GM19193 (cell line): Measurements from ENCODE around the gene EIF3K.

Experiments
- POLR2A ChIP-seq: IDR thresholded peaks from 4 replicates; pipeline ENCODE4 v1.6.1; 2011; ENCODE audit not compliant: insufficient read depth, insufficient read length; ENCODE audit errors: extremely low read depth

EIF3K gene

GRCh38 chr19:38670921-38671398, 52.0 kb downstream of the EIF3K start:
- no peak for TF ChIP-seq POLR2A

- no peak for TF ChIP-seq POLR2A
Observed at GRCh38 chr19:38671654-38672053, 52.7 kb downstream of the EIF3K start.

DNA sequence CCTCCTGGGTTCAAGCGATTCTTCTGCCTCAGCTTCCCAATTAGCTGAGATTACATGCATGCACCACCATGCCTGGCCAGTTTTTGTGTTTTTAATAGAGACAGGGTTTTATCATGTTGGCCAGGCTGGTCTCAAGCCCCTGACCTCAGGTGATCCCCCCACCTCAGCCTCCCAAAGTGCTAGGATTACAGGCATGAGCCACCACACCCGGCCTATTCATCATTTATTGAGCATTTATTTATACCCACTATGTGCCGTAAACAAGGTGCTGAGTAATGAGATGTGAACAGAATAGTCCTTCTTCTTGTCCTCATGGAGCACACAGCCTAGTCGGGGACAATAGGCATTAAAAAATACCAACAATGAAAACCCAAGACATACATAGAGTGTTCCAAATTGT, 54.0 kb downstream of the EIF3K start:
- no peak for TF ChIP-seq POLR2A

DNA sequence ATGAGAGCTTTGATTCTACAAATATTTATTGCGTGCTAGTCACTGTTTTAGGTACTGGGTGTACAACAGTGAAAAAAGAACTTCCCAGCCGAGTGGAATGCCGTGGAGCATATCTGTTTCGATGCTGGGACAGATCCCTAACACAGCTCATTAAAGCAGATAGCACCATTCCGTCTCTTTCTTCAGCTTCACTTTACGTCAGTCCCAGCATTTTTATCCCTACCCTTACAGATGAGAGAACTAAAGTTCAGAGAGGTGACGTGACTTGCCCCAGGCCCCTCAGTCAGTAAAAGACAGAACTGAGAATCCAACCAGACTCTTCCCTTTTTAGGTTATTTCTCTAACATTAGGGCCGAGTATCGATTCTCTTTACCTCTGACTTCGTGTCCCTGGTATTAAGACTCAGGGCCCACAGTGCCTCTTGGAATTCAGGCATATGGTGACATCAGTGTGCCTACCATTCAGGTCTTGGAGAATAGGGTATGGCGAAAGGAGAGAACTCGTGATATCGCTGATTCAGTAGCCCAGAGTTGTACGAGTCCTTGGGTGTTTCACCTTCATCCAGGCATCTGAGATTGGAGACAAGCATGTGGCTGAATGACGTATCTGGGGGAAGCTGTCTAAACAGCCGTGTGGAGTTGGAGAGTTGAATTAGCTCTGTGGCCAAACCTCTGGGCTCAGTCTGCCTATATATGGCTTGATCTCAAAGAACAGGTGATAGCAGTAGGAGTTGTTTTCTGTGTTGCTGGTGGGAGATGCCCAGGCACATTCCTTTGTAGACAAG, 55.6 kb downstream of the EIF3K start:
- no peak for TF ChIP-seq POLR2A

DNA sequence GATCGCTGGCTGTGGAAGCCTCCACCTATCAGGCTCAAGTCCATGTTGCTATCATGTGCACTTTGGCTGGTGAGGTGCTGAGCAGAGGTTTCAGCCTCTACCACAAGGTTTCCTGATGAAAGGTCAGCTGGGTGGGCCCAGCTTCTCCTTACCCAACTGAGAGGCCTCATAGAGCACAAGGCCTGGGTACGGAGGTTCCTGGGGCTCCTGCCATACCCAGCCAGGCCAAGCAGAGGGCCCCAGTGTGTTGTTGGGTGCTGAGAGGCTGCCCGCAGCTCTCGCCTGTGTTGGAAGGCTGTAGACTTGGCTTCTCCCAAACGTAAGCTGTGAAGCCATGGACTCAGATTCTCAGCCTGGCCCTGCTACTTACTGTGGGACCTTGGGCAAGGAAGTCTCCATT, 56.6 kb downstream of the EIF3K start:
- no peak for TF ChIP-seq POLR2A

DNA sequence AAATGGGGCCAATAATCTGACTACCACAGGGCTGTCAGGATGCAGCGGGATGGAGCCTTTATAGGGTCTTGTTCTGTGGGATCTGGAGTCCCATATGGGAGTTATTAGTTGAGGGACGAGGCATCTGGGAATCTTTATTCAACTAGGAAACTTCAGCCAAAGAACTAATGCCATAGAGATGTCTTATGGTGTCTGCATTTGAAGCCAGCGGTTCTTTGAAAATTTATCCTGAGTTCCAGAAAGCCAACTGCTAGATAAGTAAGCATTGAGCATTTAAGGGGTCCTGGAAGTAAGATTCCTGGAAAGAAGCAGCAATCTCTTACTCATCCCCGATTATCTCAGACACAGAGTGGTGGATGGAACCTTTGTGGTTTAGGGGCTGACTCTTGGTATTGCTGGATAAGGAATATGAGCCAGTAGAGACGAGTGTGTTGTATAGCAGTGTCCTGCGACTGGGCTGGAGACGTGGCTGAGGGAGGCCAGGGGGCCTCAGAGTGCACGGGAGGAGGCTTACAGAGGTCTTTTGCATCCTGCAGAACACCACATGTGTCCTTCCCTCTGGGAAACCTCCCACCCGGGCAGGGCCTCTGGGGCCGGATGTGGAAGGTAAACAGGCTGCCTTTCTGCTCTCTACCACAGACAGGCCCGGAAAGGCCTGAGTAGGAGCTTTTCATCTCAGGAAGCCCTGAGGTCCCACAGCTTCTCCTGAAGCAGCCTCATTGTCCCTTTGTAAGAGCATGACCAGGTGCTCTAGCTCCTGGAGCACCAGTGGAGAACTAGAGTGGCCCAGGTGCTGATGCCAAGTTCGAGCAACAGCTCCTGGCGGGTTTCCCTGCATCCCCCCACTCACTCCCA, 57.3 kb downstream of the EIF3K start:
- no peak for TF ChIP-seq POLR2A

DNA sequence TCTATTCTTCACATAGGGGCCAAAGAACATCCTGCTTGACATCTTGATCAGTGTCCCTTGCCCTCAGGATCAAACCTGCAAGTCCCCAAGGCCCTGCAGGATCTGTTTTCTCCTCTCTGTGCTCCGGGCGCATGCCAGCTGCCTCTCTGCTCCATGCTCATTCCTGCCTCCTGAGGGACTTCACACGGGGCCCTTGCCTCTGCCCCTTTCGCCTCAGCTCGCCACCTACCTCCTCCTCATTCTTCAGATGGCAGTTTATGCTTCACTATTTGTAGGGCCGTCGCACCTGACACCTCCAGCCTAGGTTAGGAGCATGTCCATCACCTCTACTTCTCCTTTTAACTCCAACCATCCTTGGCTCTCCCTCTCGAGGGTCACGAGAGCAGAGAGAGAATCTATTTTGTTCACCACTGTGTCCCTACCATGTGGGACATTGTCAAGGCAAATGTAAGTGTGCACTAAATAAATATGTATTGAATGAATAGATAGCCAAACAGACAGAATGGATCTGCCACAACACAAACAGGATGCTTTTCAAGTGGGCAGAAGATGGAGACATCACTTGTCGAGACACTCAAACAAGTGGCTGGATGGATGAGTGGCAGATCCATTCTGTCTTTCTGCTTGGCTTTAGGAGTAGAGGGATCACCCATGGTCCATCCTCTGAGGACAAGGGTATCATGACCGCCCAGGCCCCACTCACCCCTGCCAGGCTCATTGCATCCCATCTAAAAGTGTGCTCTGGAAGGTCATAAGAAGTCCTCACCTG, 58.1 kb downstream of the EIF3K start:
- TF ChIP-seq POLR2A: no peak

- TF ChIP-seq POLR2A: no peak
Observed at GRCh38 chr19:38678217-38678890, 59.4 kb downstream of the EIF3K start.

- no peak for TF ChIP-seq POLR2A
Observed at GRCh38 chr19:38678891-38679494, 60.0 kb downstream of the EIF3K start.

DNA sequence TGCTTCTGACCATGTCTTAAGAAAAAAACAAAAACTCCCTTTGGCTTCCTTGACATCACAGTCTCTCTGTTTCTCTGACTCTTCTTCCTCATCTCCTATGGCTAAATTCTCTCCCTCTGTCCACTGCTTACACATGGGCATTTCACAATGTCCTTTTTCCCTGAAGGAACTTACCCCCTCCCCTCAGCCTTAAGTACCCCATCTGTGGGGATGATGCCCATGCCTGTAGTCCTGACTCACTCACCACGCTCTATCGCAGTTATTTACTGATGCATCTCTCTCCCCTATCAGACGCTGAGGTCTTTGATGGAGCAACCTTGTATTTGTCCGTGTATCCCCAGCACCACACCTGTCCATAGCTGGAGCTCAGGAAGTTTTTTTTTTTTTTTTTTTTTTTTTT, 60.9 kb downstream of the EIF3K start:
- TF ChIP-seq POLR2A: no peak

- no peak for TF ChIP-seq POLR2A
Observed at GRCh38 chr19:38682195-38682867, 63.3 kb downstream of the EIF3K start.

- TF ChIP-seq POLR2A: no peak
Observed at GRCh38 chr19:38682872-38683392, 63.9 kb downstream of the EIF3K start.

GRCh38 chr19:38683393-38684077, 64.5 kb downstream of the EIF3K start:
- TF ChIP-seq POLR2A: no peak
